ENCODE data around the gene CDKN2C.

- TF ChIP-seq PKNOX1 (IDR thresholded peaks at IDR 0.05) = peak; percentile 64
- TF ChIP-seq HDGF (IDR thresholded peaks at IDR 0.05; ENCODE audit: borderline replicate concordance) = no peak
- TF ChIP-seq SP1 (IDR thresholded peaks at IDR 0.05) = no peak
- no peak for TF ChIP-seq ZNF384 (IDR thresholded peaks at IDR 0.05)
- TF ChIP-seq SUZ12 (IDR thresholded peaks at IDR 0.05) = no peak
- TF ChIP-seq NFRKB (IDR thresholded peaks at IDR 0.05) = no peak
- no peak for TF ChIP-seq FOXA1 (IDR thresholded peaks at IDR 0.05)
- no peak for TF ChIP-seq CTBP1 (IDR thresholded peaks at IDR 0.05; ENCODE audit: borderline replicate concordance)
- no peak for TF ChIP-seq FOXM1 (IDR thresholded peaks at IDR 0.05; ENCODE audit: borderline replicate concordance)
- no peak for TF ChIP-seq BHLHE40 (IDR thresholded peaks at IDR 0.05; ENCODE audit: borderline replicate concordance)
- no peak for TF ChIP-seq ELF4 (IDR thresholded peaks at IDR 0.05)
These were observed 4.0 kb downstream of the CDKN2C start for GRCh38 chr1:50973875-50974617.
